ENCODE data around the gene FRY.

FRY gene

GRCh38 chr13:32256243-32256642 is 224.7 kb downstream of the FRY start:
- H3K4me3 ChIP-seq (ENCODE audit: low read depth, low read length): no peak overlapping the region
- TF ChIP-seq CTCF (IDR thresholded peaks at IDR 0.05; ENCODE audit: low read depth, low read length): no peak

DNA sequence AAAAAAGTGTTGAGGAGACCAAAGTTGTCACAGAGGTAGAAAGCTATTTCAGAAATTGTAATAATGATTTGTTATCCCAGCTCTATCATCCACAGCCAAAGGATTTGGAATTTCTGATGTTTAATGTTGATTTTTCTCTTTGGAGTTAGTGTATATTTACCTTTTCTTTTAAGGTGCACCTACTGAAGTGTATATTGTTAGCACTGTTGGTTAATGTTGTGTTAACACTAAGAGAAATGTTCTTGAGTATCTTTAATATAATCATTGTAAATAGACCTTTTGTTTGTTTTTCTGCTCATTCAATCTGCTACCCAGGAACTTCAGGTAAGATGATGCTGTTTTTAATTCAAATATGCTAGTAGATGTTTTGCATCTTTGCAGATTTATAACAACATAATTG is 226.1 kb downstream of the FRY start:
- no peak overlapping the region for H3K4me3 ChIP-seq (ENCODE audit: low read depth, low read length)
- TF ChIP-seq CTCF (IDR thresholded peaks at IDR 0.05; ENCODE audit: low read depth, low read length): no peak

DNA sequence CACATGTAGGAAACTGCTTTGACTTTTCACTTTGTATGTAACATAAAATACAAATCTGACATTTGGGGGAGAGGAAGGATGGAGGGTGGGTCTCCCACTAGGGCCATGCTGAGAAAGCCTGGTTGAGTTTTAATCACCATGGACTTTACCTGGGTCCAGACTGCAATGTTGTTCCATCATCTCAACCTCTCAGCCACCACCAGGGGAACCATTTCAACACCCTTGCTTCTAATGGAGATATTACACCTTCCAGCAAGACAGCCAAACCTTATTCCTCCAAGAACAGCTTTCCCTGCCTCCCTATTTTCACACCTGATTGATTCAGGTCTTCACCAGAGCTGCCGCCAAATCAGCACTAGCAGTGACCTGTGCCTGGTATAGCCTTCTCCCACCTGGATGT is 227.5 kb downstream of the FRY start:
- no peak for TF ChIP-seq CTCF (IDR thresholded peaks at IDR 0.05; ENCODE audit: low read depth, low read length)

GRCh38 chr13:32261567-32261966 is 230.0 kb downstream of the FRY start:
- no peak for TF ChIP-seq CTCF (IDR thresholded peaks at IDR 0.05; ENCODE audit: low read depth, low read length)
- H3K4me3 ChIP-seq (ENCODE audit: low read depth, low read length): no peak overlapping the region

More for the DNA sequence above, 227.5 kb downstream of the FRY start:
- no peak overlapping the region for H3K4me3 ChIP-seq (ENCODE audit: low read depth, low read length)

- no peak overlapping the region for H3K4me3 ChIP-seq (ENCODE audit: low read depth, low read length)
- TF ChIP-seq CTCF (IDR thresholded peaks at IDR 0.05; ENCODE audit: low read depth, low read length): no peak
These were observed 230.6 kb downstream of the FRY start for GRCh38 chr13:32262165-32262564.

DNA sequence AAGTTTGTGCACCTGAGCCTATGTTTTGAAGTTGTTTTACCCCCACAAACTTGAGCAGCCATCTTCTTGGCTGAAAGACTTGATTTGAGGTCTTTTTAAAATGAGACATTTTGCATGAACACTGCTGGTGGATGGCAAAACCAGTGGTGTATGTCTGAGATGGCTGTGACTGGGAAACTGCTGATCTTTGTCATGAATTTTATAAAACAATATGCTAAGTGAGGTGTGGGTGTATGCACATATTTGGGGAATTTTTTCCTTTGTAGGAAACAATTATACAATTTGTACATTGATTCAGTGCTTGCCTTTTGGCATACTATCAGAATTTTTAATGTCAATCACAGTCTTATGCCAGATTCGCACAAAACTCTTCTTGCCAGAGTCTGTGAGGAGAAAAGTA is 231.0 kb downstream of the FRY start:
- H3K4me3 ChIP-seq (ENCODE audit: low read depth, low read length): no peak overlapping the region
- no peak for TF ChIP-seq CTCF (IDR thresholded peaks at IDR 0.05; ENCODE audit: low read depth, low read length)

DNA sequence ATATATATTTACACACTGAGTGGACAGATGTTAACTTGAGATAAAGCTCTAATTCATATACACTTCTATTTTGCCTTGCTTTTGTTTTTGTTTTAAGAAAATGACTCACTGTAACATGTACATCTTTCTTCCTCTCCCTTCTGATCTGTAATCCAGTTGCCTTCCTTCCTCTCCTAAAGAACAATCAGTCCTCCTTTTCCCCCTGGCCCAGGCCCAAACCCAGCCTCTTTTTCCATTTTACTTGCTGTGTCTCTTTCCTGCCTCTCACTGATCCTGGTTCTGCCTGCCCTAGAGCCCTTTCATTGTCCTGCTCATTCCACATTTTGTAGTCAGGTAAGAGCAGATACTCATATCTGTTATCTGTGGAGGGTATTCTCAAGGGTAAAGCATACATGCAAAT is 232.8 kb downstream of the FRY start:
- TF ChIP-seq CTCF (IDR thresholded peaks at IDR 0.05; ENCODE audit: low read depth, low read length): no peak
- no peak overlapping the region for H3K4me3 ChIP-seq (ENCODE audit: low read depth, low read length)

Measured in WI38 (cell line).